Gastroesophageal sphincter (tissue), 3 donors: ENCODE data around the gene ADRA2A.

Experiments
- EP300 ChIP-seq: sonication (generic); formaldehyde crosslinking; IDR thresholded peaks from one replicate; pipeline ENCODE4 v1.6.1; 2017; ENCODE audit warnings: antibody characterized with exemption, mild to moderate bottlenecking
- POLR2A ChIP-seq, 2 donors: fragments of 450-650 bp; IDR thresholded peaks; one replicate each; pipeline ENCODE4 v1.6.1; 2017; ENCODE audit warnings: antibody characterized with exemption in 2 of 2, mild to moderate bottlenecking in 2 of 2, moderate library complexity in 1 of 2
- TF ChIP-seq, protein P1 (sequence below), 4 experiments: fragments of 200-600 bp in 2 of 4; fragments of 450-650 bp in 2 of 4; sonication (generic) in 1 of 4; IDR thresholded peaks; one replicate each; pipeline ENCODE4 v1.5.1; 2017 to 2019; ENCODE audit warnings: antibody characterized with exemption in 4 of 4, mild to moderate bottlenecking in 2 of 4, moderate library complexity in 2 of 4

DNA sequence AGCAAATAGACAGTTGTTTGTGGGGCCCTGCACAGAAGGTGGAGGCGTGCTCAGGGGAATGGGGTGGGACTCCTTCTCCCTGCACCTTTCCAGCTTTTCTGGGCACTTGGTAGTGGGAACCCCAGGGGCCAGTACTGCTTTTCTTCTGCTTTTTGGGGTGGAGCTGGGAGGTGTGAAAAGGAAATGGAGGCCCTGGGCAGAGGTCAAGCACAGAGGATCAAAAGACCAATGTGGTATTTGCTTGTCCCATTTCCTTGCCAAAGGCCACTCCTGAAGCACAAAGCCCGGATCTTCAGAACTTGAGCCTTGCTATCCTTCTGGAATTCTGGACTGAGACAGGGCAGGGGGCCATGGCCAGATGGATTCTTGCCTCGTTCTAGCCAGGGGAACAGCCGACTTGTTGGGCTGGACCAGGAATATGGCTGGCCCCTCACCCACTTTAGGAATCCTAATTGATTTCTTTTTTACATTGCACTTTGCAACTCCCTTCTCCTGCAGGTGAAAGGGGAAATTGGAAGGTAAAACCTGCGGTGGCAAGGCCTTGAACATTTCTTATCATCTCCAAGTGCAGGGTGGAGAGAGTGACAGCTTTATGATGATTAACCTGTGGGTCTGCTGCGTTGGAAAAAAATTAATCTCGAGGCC is 26.5 kb downstream of the ADRA2A start:
- TF ChIP-seq EP300 (no peak), POLR2A (IDR thresholded peaks at IDR 0.05) (no peak)
- TF ChIP-seq, protein P1, sequence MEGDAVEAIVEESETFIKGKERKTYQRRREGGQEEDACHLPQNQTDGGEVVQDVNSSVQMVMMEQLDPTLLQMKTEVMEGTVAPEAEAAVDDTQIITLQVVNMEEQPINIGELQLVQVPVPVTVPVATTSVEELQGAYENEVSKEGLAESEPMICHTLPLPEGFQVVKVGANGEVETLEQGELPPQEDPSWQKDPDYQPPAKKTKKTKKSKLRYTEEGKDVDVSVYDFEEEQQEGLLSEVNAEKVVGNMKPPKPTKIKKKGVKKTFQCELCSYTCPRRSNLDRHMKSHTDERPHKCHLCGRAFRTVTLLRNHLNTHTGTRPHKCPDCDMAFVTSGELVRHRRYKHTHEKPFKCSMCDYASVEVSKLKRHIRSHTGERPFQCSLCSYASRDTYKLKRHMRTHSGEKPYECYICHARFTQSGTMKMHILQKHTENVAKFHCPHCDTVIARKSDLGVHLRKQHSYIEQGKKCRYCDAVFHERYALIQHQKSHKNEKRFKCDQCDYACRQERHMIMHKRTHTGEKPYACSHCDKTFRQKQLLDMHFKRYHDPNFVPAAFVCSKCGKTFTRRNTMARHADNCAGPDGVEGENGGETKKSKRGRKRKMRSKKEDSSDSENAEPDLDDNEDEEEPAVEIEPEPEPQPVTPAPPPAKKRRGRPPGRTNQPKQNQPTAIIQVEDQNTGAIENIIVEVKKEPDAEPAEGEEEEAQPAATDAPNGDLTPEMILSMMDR (IDR thresholded peaks at IDR 0.05), result no peak
